ENCODE measurements around the gene ELF4. TPM values are rescaled to one million over a fixed set of nuclear protein-coding genes. Genes with fewer than 3 reads are reported as not detected.

ELF4 gene
- total RNA-seq, 1 experiment from 2014 or later, result 1.9 TPM

- TF ChIP-seq ATF1 (CRISPR knock-in tag; IDR thresholded peaks at IDR 0.05) (no peak), NFE2L1 (CRISPR knock-in tag; IDR thresholded peaks at IDR 0.05) (no peak), FOXJ3 (CRISPR knock-in tag; IDR thresholded peaks at IDR 0.05; ENCODE audit: borderline replicate concordance) (no peak), KAT7 (CRISPR knock-in tag; IDR thresholded peaks at IDR 0.05; ENCODE audit: borderline replicate concordance) (no peak)
Measured at GRCh38 chrX:130120321-130120731, 10.0 kb upstream of the ELF4 start (continued).

GRCh38 chrX:130119312-130119898, 9.1 kb upstream of the ELF4 start:
- Mint-ChIP-seq H3K27me3 (ENCODE audit: low read depth) (peaks cover 29% of the 10 kb centered on the region), H3K9me3 (no peaks in the 10 kb centered on the region), H3K27ac (no peak overlapping the region), H3K36me3 (no peaks in the 10 kb centered on the region), H3K4me1 (peaks cover 8% of the 10 kb centered on the region), H3K4me3 (no peak overlapping the region)
- ATAC-seq (no peak), DNase-seq (ENCODE audit: low spot score) (no peak)
- TF ChIP-seq ZNF219 (CRISPR knock-in tag; IDR thresholded peaks at IDR 0.05; ENCODE audit: borderline replicate concordance) (no peak), ZNF121 (CRISPR knock-in tag; IDR thresholded peaks at IDR 0.05) (no peak), EMX1 (CRISPR knock-in tag; IDR thresholded peaks at IDR 0.05) (no peak), PRDM15 (CRISPR knock-in tag; IDR thresholded peaks at IDR 0.05) (no peak), KAT7 (CRISPR knock-in tag; IDR thresholded peaks at IDR 0.05; ENCODE audit: borderline replicate concordance) (no peak), FOXP4 (CRISPR knock-in tag; IDR thresholded peaks at IDR 0.05) (no peak), JAZF1 (CRISPR knock-in tag; IDR thresholded peaks at IDR 0.05) (no peak), TCF7 (CRISPR knock-in tag; IDR thresholded peaks at IDR 0.05; ENCODE audit: low read depth) (no peak), USF2 (CRISPR knock-in tag; IDR thresholded peaks at IDR 0.05) (no peak), ZNF416 (CRISPR knock-in tag; IDR thresholded peaks at IDR 0.05) (no peak), ATF3 (CRISPR knock-in tag; conservative IDR thresholded peaks at IDR 0.05) (no peak), ZNF232 (CRISPR knock-in tag; IDR thresholded peaks at IDR 0.05) (no peak), CDX4 (CRISPR knock-in tag; IDR thresholded peaks at IDR 0.05; ENCODE audit: borderline replicate concordance) (no peak), MAX (CRISPR knock-in tag; IDR thresholded peaks at IDR 0.05) (no peak)
- POLR2A ChIA-PET, result no interaction called here
- CTCF ChIA-PET, result interaction anchor here (0.7 to 1.8 kb wide), 2 partner anchors 40 to 72 kb away, joined by 4 to 12 read pairs; no protein-coding TSS in a partner anchor

Measured in WTC11 (cell line).